K562 (cell line): ENCODE measurements around the gene ANO3. TPM values are rescaled to one million over a fixed set of nuclear protein-coding genes. Genes with fewer than 3 reads are reported as not detected.

Experiments
- ATAC-seq: fragments of 200-7000 bp; cut with Tn5 transposase; 3 replicates; pipeline ENCODE4 v1.9.1; 2020; ENCODE audit warnings: moderate library complexity
- BruUV-seq: library from RNA; stranded (reverse); fragments of 400-500 nt; replicated peaks from 2 replicates; lab custom pipeline; 2021; lab: Mats Ljungman, UMichigan
- CTCF ChIA-PET: fragments of 300-600 bp; formaldehyde crosslinking; extraction: SDS; loops from one replicate; lab custom pipeline; 2021; ENCODE audit warnings: low intra/inter-chr PET ratio; lab: Yijun Ruan, JAX
- POLR2A ChIA-PET: fragments of 300-600, 350-650 bp; sonication (Branson Sonifier 250); formaldehyde crosslinking; extraction: SDS; loops from one replicate; lab custom pipeline; 2021; ENCODE audit warnings: antibody characterized with exemption, inconsistent platforms; lab: Yijun Ruan, JAX
- DNase-seq, 4 experiments: peaks; one replicate each; pipeline versions ENCODE4 v3.0.0 to v3.0.0-alpha.2; 2011 to 2018; ENCODE audit warnings: low spot score in 3 of 4, mixed read lengths in 3 of 4; ENCODE audit errors: extremely low read depth in 1 of 4
- FAIRE-seq: peaks from 2 replicates; lab custom pipeline; 2011; peaks lifted over from hg19 to GRCh38; lab: Jason Lieb, UNC
- H2AFZ ChIP-seq: 2 replicates; pipeline ENCODE4 v1.6.0; 2011; ENCODE audit warnings: low read depth, low read length, control low read depth, inconsistent platforms
- H3K27ac ChIP-seq: fragments of 200-600 bp; 3 replicates; pipeline ENCODE4 v1.8.0; 2011; ENCODE audit warnings: low read depth, mild to moderate bottlenecking, control low read depth, inconsistent platforms, low read length, moderate library complexity, mixed read lengths; ENCODE audit errors: extremely low read depth
- H3K27me3 ChIP-seq, 2 experiments: fragments of 300-600 bp in 1 of 2; 2 replicates in 1 of 2; 3 replicates in 1 of 2; pipeline versions ENCODE4 v1.6.0 to v1.8.0; 2011; ENCODE audit warnings: inconsistent platforms in 2 of 2, low read length in 2 of 2, mild to moderate bottlenecking in 1 of 2, mixed read lengths in 1 of 2, moderate library complexity in 1 of 2; ENCODE audit not compliant: control insufficient read depth in 2 of 2, insufficient read depth in 2 of 2
- H3K36me3 ChIP-seq: fragments of 300-600 bp; 3 replicates; pipeline ENCODE4 v1.8.0; 2011; ENCODE audit warnings: mild to moderate bottlenecking, low read length, inconsistent platforms; ENCODE audit not compliant: control insufficient read depth, insufficient read depth
- H3K4me1 ChIP-seq, 2 experiments: fragments of 200-600 bp in 1 of 2; replicated peaks in 1 of 2; 2 replicates in 1 of 2; 3 replicates in 1 of 2; pipeline versions ENCODE4 v1.5.1 to v1.8.0; 2011; ENCODE audit warnings: inconsistent platforms in 2 of 2, low read length in 2 of 2, mild to moderate bottlenecking in 1 of 2, mixed read lengths in 1 of 2, moderate library complexity in 1 of 2; ENCODE audit not compliant: control insufficient read depth in 2 of 2, insufficient read depth in 2 of 2
- H3K4me2 ChIP-seq: 2 replicates; pipeline ENCODE4 v1.6.1; 2011; ENCODE audit warnings: low read length, control low read depth, inconsistent platforms, mixed read lengths; ENCODE audit not compliant: insufficient read depth
- H3K4me3 ChIP-seq: fragments of 200-600 bp; sonication (generic), shearing (Covaris generic); 2 replicates; pipeline ENCODE4 v1.5.1; 2016; ENCODE audit warnings: control low read depth, inconsistent platforms
- H3K79me2 ChIP-seq: fragments of 200-600 bp; 3 replicates; pipeline ENCODE4 v1.8.0; 2011; ENCODE audit warnings: low read length, inconsistent platforms; ENCODE audit not compliant: control insufficient read depth, insufficient read depth
- H3K9ac ChIP-seq, 2 experiments: 2 replicates each; pipeline versions ENCODE4 v1.6.0 to v1.6.1; 2011; ENCODE audit warnings: low read depth in 2 of 2, low read length in 2 of 2, control low read depth in 1 of 2, inconsistent platforms in 1 of 2, mild to moderate bottlenecking in 1 of 2, mixed read lengths in 1 of 2; ENCODE audit not compliant: insufficient read depth in 1 of 2
- H3K9me1 ChIP-seq: one replicate; pipeline ENCODE4 v1.6.0; 2011; ENCODE audit warnings: inconsistent platforms, mild to moderate bottlenecking, low read length, moderate library complexity; ENCODE audit not compliant: control insufficient read depth, insufficient read depth
- H3K9me3 ChIP-seq: replicated peaks from 2 replicates; pipeline ENCODE4 v1.5.1; 2011; ENCODE audit warnings: low read depth, low read length, inconsistent platforms; ENCODE audit not compliant: control insufficient read depth, insufficient read depth
- H4K20me1 ChIP-seq: replicated peaks from 2 replicates; pipeline ENCODE4 v1.6.1; 2011; ENCODE audit warnings: low read length, inconsistent platforms, mixed read lengths; ENCODE audit not compliant: control insufficient read depth, insufficient read depth
- ATF1 ChIP-seq, 2 experiments: fragments of 450-650 bp in 1 of 2; IDR thresholded peaks; 2 replicates each; pipeline ENCODE4 v1.6.1; 2016; ENCODE audit warnings: missing compliant biosample characterization in 1 of 2, missing genetic modification characterization in 1 of 2
- CBX1 ChIP-seq: sonication (generic); IDR thresholded peaks from 2 replicates; pipeline ENCODE4 v1.6.1; 2016; ENCODE audit warnings: antibody characterized with exemption, low read depth, mild to moderate bottlenecking
- GABPB2 ChIP-seq: fragments of 250-450 bp; sonication (Bioruptor Pico); conservative IDR thresholded peaks from 2 replicates; pipeline ENCODE4 v1.5.1; 2021; ENCODE audit warnings: mild to moderate bottlenecking
- HMGN3 ChIP-seq: IDR thresholded peaks from 2 replicates; pipeline ENCODE4 v1.6.1; 2011; ENCODE audit warnings: borderline replicate concordance, low read depth, mild to moderate bottlenecking, mixed read lengths, low read length; ENCODE audit not compliant: insufficient read length; ENCODE audit errors: extremely low read depth
- MTA3 ChIP-seq: fragments of 450-650 bp; formaldehyde crosslinking; IDR thresholded peaks from 2 replicates; pipeline ENCODE4 v1.6.1; 2017; ENCODE audit warnings: mild to moderate bottlenecking, borderline replicate concordance
- RAD21 ChIP-seq, 2 experiments: fragments of 250-450 bp in 1 of 2; fragments of 450-650 bp in 1 of 2; sonication (Bioruptor Pico) in 1 of 2; formaldehyde crosslinking in 1 of 2; IDR thresholded peaks in 1 of 2; conservative IDR thresholded peaks in 1 of 2; 2 replicates each; pipeline versions ENCODE4 v1.4.0 to v1.8.0; 2020 to 2022; ENCODE audit warnings: mild to moderate bottlenecking in 2 of 2, moderate library complexity in 1 of 2
- SIN3B ChIP-seq: fragments of 450-650 bp; IDR thresholded peaks from 2 replicates; pipeline ENCODE4 v1.6.1; 2017; ENCODE audit warnings: low read depth, mild to moderate bottlenecking, moderate library complexity
- SNRNP70 ChIP-seq: fragments of 200-400 bp; formaldehyde crosslinking; optimal IDR thresholded peaks from 2 replicates; pipeline ENCODE3; 2017; ENCODE audit warnings: low read depth, low read length
- TAF9B ChIP-seq: fragments of 450-650 bp; IDR thresholded peaks from 2 replicates; pipeline ENCODE4 v1.6.1; 2018; ENCODE audit warnings: mild to moderate bottlenecking; ENCODE audit not compliant: partially characterized antibody
- U2AF1 ChIP-seq: fragments of 200-400 bp; formaldehyde crosslinking; optimal IDR thresholded peaks from 2 replicates; pipeline ENCODE3; 2017; ENCODE audit warnings: mild to moderate bottlenecking, low read depth, low read length, moderate library complexity
- ZNF224 ChIP-seq: sonication (generic); formaldehyde crosslinking; IDR thresholded peaks from 2 replicates; pipeline ENCODE4 v1.8.0; 2022; ENCODE audit warnings: mild to moderate bottlenecking, missing genetic modification reagents
- ZNF444 ChIP-seq: fragments of 250-450 bp; sonication (Bioruptor Pico); IDR thresholded peaks from 2 replicates; pipeline ENCODE4 v1.4.0; 2020; ENCODE audit warnings: mild to moderate bottlenecking, moderate library complexity
- WGBS: fragments of 100-300 bp; shearing (Covaris generic); methylation state at CpG from one replicate; pipeline ENCODE4 v1.1.6; 2016; ENCODE audit warnings: low coverage, mixed read lengths; ENCODE audit not compliant: insufficient coverage; ENCODE audit errors: missing lambda C conversion rate; 5-methylcytosine and 5-hydroxymethylcytosine counted together
- in situ Hi-C: fragments of 300-500 bp; cut with MboI; formaldehyde crosslinking; loops from 4 replicates; pipeline ENCODE4 v1.15.0; 2018; ENCODE audit warnings: inconsistent platforms, mixed read lengths
- intact Hi-C: fragments of 100-400 bp; cut with micrococcal nuclease; formaldehyde crosslinking; loops from 2 replicates; pipeline ENCODE4 v1.14.2; 2022
- polyA plus RNA-seq, 8 experiments: library from polyadenylated mRNA; depleted of rRNA in 4 of 8; stranded (reverse) in 5 of 8; unstranded in 3 of 8; fragments of >200 nt; fragmentation: Nextera tagmentation in 2 of 8; fragmentation: Illumina TruSeq in 1 of 8; extraction: Ambion mirVana in 2 of 8; extraction: Trizol in 1 of 8; gene quantifications; 2 replicates each; pipeline versions ENCODE4 v1.2.1 to v1.2.3, GENCODE V29; 2011 to 2014; ENCODE audit warnings: inconsistent platforms in 1 of 8, missing spikeins in 1 of 8
- total RNA-seq, 7 experiments: library from RNA; depleted of rRNA in 6 of 7; stranded (reverse); fragments of >200 nt in 6 of 7; fragmentation: Illumina TruSeq in 2 of 7; extraction: Trizol in 2 of 7; gene quantifications; 2 replicates each; pipeline versions ENCODE4 v1.2.1 to v1.2.3, GENCODE V29; 2011 to 2021; ENCODE audit warnings: low replicate concordance in 1 of 7
- TF ChIP-seq, protein P1 (sequence below): fragments of 450-650 bp; conservative IDR thresholded peaks from 2 replicates; pipeline ENCODE4 v1.6.1; 2016; ENCODE audit warnings: missing genetic modification characterization, low read depth, mild to moderate bottlenecking, control low read depth, missing compliant biosample characterization
- TF ChIP-seq, protein P2 (sequence below): sonication (generic); formaldehyde crosslinking; IDR thresholded peaks from 2 replicates; pipeline ENCODE4 v1.9.0; 2022; ENCODE audit warnings: mild to moderate bottlenecking, missing genetic modification reagents
- TF ChIP-seq, protein P3 (sequence below): IDR thresholded peaks from 2 replicates; pipeline ENCODE4 v1.6.1; 2011; ENCODE audit warnings: borderline replicate concordance, low read depth, mild to moderate bottlenecking, moderate library complexity, low read length; ENCODE audit not compliant: insufficient read depth, poor library complexity, severe bottlenecking

The ANO3 gene
- total and polyA plus RNA-seq, 9 of the 15 experiments (the other 6 are each of a cell fraction or from before 2014, with no cell fraction given): 0.01 to 0.13 (median 0.04) TPM; not detected in 1

DNA sequence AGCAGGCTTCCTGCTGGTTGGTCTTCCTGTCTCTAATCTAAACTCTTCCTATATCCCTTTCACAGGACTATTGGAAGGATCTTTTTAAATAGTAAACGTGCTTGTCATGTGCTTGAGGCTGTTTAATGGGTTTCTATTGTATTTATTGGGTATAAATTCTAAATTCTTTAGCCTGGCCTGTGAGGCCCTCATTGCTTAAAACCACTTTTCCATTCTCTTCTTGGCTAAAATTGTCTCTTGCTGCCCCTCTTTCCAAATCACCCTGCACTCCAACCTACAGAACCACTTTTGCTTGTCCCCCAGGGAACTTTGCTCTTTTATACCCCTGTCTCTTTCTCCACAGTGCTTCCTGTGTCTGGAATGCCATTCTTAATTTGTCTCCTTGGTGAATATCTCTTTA, 286.5 kb downstream of the ANO3 start (continued):
- TF ChIP-seq, protein P1, sequence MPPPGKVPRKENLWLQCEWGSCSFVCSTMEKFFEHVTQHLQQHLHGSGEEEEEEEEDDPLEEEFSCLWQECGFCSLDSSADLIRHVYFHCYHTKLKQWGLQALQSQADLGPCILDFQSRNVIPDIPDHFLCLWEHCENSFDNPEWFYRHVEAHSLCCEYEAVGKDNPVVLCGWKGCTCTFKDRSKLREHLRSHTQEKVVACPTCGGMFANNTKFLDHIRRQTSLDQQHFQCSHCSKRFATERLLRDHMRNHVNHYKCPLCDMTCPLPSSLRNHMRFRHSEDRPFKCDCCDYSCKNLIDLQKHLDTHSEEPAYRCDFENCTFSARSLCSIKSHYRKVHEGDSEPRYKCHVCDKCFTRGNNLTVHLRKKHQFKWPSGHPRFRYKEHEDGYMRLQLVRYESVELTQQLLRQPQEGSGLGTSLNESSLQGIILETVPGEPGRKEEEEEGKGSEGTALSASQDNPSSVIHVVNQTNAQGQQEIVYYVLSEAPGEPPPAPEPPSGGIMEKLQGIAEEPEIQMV (tag): no peak
- no peak for TF ChIP-seq CBX1
- TF ChIP-seq MTA3: no peak
- no peak for TF ChIP-seq SNRNP70
- TF ChIP-seq RAD21 (CRISPR knock-in tag; conservative IDR thresholded peaks at IDR 0.05 in 1 of 2, IDR thresholded peaks at IDR 0.05 in 1 of 2): no peak
- no peak for TF ChIP-seq HMGN3

DNA sequence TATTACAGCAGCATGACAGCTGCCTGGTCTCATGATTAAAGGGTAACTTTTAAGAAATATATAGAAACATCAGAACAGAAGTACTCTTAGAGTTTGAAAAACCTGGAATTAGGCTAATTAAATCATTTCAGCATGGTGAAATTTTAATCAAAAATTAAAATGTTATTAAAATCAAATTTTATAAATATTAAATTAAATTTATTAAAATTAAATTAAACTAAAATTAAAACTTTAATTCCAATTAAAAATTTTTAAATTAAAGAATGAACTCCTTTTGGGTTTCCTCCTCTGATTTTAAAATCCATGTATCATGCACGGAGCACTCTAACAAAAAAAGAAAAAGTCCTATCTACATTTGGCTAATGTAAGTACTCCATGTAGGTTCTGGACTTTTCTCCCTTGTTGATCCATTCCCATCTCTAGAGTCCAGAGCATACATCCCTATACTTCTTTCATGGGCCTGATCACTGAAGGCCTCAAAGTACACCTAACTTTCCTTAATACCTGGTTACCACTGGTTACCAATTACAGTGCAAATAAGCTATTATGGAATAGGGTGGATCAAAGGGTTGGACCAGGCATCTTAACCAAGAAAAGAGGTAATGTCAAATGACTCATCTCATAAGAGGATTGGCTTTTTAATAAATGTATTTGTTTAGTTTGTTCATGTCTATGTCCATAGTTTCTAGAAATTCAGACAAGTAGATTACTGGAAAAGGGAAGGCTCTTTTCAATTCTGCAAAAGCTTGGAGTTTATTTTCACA, 288.5 kb downstream of the ANO3 start:
- no peak for FAIRE-seq
- no peaks in the 10 kb centered on the region for H3K36me3 ChIP-seq
- ChIA-PET CTCF (no interaction called here), POLR2A (no interaction called here)
- H3K9ac ChIP-seq: no peak overlapping the region
- no peak overlapping the region for H3K27ac ChIP-seq
- 0% methylated on average over 1 of the region's 1 CpG for WGBS
- H3K79me2 ChIP-seq: no peaks in the 10 kb centered on the region
- H4K20me1 ChIP-seq: no peaks in the 10 kb centered on the region
- no TSS peak for BruUV-seq
- no peak for ATAC-seq
- no peaks in the 10 kb centered on the region for H3K27me3 ChIP-seq
- H3K9me1 ChIP-seq: no peaks in the 10 kb centered on the region
- H3K4me3 ChIP-seq: no peak overlapping the region
- H3K4me1 ChIP-seq: no peaks in the 10 kb centered on the region
- in situ Hi-C loops (no loop called here), intact Hi-C loops (no loop called here)
- TF ChIP-seq, protein P2, sequence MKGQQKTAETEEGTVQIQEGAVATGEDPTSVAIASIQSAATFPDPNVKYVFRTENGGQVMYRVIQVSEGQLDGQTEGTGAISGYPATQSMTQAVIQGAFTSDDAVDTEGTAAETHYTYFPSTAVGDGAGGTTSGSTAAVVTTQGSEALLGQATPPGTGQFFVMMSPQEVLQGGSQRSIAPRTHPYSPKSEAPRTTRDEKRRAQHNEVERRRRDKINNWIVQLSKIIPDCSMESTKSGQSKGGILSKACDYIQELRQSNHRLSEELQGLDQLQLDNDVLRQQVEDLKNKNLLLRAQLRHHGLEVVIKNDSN (CRISPR knock-in tag): no peak
- TF ChIP-seq SIN3B (no peak), GABPB2 (CRISPR knock-in tag) (no peak), TAF9B (no peak), ZNF224 (no peak), ZNF444 (CRISPR knock-in tag) (no peak), U2AF1 (no peak), ATF1 (CRISPR knock-in tag; IDR thresholded peaks at IDR 0.05) (no peak), ATF1 (tag; IDR thresholded peaks at IDR 0.05) (no peak)
- TF ChIP-seq, protein P3, sequence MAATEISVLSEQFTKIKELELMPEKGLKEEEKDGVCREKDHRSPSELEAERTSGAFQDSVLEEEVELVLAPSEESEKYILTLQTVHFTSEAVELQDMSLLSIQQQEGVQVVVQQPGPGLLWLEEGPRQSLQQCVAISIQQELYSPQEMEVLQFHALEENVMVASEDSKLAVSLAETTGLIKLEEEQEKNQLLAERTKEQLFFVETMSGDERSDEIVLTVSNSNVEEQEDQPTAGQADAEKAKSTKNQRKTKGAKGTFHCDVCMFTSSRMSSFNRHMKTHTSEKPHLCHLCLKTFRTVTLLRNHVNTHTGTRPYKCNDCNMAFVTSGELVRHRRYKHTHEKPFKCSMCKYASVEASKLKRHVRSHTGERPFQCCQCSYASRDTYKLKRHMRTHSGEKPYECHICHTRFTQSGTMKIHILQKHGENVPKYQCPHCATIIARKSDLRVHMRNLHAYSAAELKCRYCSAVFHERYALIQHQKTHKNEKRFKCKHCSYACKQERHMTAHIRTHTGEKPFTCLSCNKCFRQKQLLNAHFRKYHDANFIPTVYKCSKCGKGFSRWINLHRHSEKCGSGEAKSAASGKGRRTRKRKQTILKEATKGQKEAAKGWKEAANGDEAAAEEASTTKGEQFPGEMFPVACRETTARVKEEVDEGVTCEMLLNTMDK: no peak
- H3K9me3 ChIP-seq: no peaks in the 10 kb centered on the region
- no peak overlapping the region for H2AFZ ChIP-seq
- no peak overlapping the region for H3K4me2 ChIP-seq
- no peak for DNase-seq
